KMS-11 (cell line): ENCODE results near the gene TCF12.

Experiments used
- H2AFZ ChIP-seq: fragments of 200-600 bp; sonication (generic); 2 replicates; pipeline ENCODE4 v1.6.1; 2016; ENCODE audit warnings: antibody characterized with exemption, mixed run types, low read depth
- H3K27ac ChIP-seq: fragments of 200-600 bp; sonication (generic); 2 replicates; pipeline ENCODE4 v1.6.1; 2016; ENCODE audit warnings: mild to moderate bottlenecking, mixed run types
- H3K27me3 ChIP-seq: fragments of 200-600 bp; sonication (generic); 2 replicates; pipeline ENCODE4 v1.6.1; 2017; ENCODE audit warnings: mild to moderate bottlenecking, low read depth, mixed run types, moderate library complexity; ENCODE audit not compliant: insufficient read depth
- H3K36me3 ChIP-seq: fragments of 200-600 bp; sonication (generic); 2 replicates; pipeline ENCODE4 v1.6.1; 2017; ENCODE audit warnings: mild to moderate bottlenecking, mixed run types; ENCODE audit not compliant: insufficient read depth
- H3K4me1 ChIP-seq: fragments of 200-600 bp; sonication (generic); 2 replicates; pipeline ENCODE4 v1.6.1; 2016; ENCODE audit warnings: mild to moderate bottlenecking, low read depth, mixed run types; ENCODE audit not compliant: poor library complexity, severe bottlenecking
- H3K4me2 ChIP-seq: fragments of 200-600 bp; sonication (generic); 2 replicates; pipeline ENCODE4 v1.7.0; 2016; ENCODE audit warnings: mild to moderate bottlenecking, mixed run types
- H3K4me3 ChIP-seq: fragments of 200-600 bp; sonication (generic); IDR thresholded peaks from 2 replicates; pipeline ENCODE4 v1.6.1; 2017; ENCODE audit warnings: low read depth, low read length, mixed read lengths; ENCODE audit not compliant: insufficient read depth
- H3K79me2 ChIP-seq: fragments of 200-600 bp; sonication (generic); 2 replicates; pipeline ENCODE4 v1.6.1; 2016; ENCODE audit warnings: low read depth, mixed run types; ENCODE audit not compliant: insufficient read depth
- H3K9ac ChIP-seq: fragments of 200-600 bp; sonication (generic); 2 replicates; pipeline ENCODE4 v1.6.1; 2016; ENCODE audit warnings: mild to moderate bottlenecking, mixed run types
- H4K20me1 ChIP-seq: fragments of 200-600 bp; sonication (generic); 2 replicates; pipeline ENCODE4 v1.6.1; 2016; ENCODE audit warnings: mild to moderate bottlenecking, mixed run types; ENCODE audit not compliant: insufficient read depth
- TF ChIP-seq, protein P1 (sequence below): fragments of 200-600 bp; sonication (generic); conservative IDR thresholded peaks from 2 replicates; pipeline ENCODE4 v1.6.1; 2017; ENCODE audit warnings: low read depth, mild to moderate bottlenecking, antibody characterized with exemption, low read length, moderate library complexity, mixed read lengths

TCF12 gene

DNA sequence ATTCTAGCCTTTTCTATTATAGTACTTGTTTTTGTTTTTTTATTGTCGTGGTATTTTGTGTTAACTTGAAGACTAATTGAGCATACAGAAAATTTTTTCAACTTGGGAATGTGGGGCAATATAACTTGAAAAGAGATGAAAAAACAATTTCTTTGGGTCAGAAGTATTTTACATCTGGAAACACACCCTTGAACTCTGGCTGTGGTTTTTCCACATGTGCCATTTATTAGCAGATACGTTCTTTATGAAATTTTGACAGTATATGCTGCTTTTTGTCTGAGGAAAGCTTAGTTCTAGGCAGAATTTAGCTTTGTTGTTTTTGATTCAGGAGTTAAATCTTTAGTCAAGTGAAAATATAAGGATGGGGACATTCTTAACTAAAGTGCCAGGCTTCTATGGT is 44.7 kb downstream of the TCF12 start:
- H3K9ac ChIP-seq = no peak overlapping the region
- H2AFZ ChIP-seq = no peak overlapping the region
- H3K79me2 ChIP-seq = peaks cover 31% of the 10 kb centered on the region; the same call in 1 of the 2 replicates
- H4K20me1 ChIP-seq = peaks cover 5% of the 10 kb centered on the region; the same call in 1 of the 2 replicates
- H3K4me1 ChIP-seq = peaks cover 32% of the 10 kb centered on the region
- TF ChIP-seq, protein P1, sequence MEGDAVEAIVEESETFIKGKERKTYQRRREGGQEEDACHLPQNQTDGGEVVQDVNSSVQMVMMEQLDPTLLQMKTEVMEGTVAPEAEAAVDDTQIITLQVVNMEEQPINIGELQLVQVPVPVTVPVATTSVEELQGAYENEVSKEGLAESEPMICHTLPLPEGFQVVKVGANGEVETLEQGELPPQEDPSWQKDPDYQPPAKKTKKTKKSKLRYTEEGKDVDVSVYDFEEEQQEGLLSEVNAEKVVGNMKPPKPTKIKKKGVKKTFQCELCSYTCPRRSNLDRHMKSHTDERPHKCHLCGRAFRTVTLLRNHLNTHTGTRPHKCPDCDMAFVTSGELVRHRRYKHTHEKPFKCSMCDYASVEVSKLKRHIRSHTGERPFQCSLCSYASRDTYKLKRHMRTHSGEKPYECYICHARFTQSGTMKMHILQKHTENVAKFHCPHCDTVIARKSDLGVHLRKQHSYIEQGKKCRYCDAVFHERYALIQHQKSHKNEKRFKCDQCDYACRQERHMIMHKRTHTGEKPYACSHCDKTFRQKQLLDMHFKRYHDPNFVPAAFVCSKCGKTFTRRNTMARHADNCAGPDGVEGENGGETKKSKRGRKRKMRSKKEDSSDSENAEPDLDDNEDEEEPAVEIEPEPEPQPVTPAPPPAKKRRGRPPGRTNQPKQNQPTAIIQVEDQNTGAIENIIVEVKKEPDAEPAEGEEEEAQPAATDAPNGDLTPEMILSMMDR = no peak
- H3K27me3 ChIP-seq = no peaks in the 10 kb centered on the region
- no peak overlapping the region for H3K27ac ChIP-seq
- H3K36me3 ChIP-seq = no peaks in the 10 kb centered on the region
- no peak overlapping the region for H3K4me2 ChIP-seq
- no peak overlapping the region for H3K4me3 ChIP-seq

DNA sequence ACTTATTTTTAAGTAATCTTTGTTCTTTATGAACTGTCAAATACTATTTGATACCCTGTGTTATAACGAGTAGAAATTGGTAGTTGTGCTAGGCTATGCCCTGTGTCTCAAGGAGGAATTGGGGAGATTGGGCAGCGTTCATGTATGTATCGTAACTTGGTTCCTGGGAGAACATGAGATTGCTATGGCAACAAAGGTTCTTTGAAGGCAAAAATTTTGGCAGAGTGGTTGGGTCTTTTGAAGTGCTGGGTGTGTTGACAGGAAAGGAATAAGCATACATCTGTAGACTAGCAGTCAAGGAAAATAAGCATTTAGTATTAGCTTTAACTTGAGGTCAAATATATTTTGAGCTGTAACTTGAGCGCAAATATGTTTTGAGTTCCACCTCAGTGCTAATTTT is 45.3 kb downstream of the TCF12 start:
- peaks cover 32% of the 10 kb centered on the region for H3K79me2 ChIP-seq
- H3K27ac ChIP-seq = no peak overlapping the region

DNA sequence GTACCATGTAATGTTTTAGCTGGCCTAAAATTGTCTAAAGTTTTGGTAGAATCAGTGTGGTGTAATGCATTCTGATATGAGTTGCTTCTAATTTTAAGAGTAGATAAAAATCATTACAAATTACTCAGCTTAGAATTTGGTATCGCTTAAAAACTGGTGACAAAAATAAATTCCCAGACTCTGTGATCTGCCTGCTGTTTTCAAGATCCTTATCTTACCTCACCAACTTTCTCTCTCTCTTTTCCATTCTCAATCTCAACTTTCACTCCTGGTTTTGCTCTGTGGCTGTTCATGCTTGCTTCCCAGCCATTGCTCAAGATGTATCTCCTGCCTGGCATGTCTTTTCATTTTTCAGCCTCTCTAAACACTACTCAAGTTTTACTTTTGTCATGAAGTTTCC is 45.7 kb downstream of the TCF12 start:
- H3K9ac ChIP-seq = no peak overlapping the region
- H3K79me2 ChIP-seq = peaks cover 27% of the 10 kb centered on the region
- no peak overlapping the region for H2AFZ ChIP-seq
- H3K27me3 ChIP-seq = no peaks in the 10 kb centered on the region
- H3K27ac ChIP-seq = no peak overlapping the region
- no peak overlapping the region for H3K4me3 ChIP-seq
- no peak overlapping the region for H3K4me2 ChIP-seq
- no peaks in the 10 kb centered on the region for H3K36me3 ChIP-seq
- TF ChIP-seq, protein P1 = no peak
- peaks cover 21% of the 10 kb centered on the region for H3K4me1 ChIP-seq
- H4K20me1 ChIP-seq = peaks cover 5% of the 10 kb centered on the region; the same call in 1 of the 2 replicates

More for the DNA sequence above, 45.3 kb downstream of the TCF12 start:
- TF ChIP-seq, protein P1 = no peak
- H3K36me3 ChIP-seq = no peaks in the 10 kb centered on the region
- H2AFZ ChIP-seq = no peak overlapping the region
- H3K4me1 ChIP-seq = peaks cover 26% of the 10 kb centered on the region
- peaks cover 5% of the 10 kb centered on the region; the same call in 1 of the 2 replicates for H4K20me1 ChIP-seq
- no peak overlapping the region for H3K9ac ChIP-seq
- H3K27me3 ChIP-seq = no peaks in the 10 kb centered on the region
- H3K4me3 ChIP-seq = no peak overlapping the region
- no peak overlapping the region for H3K4me2 ChIP-seq

DNA sequence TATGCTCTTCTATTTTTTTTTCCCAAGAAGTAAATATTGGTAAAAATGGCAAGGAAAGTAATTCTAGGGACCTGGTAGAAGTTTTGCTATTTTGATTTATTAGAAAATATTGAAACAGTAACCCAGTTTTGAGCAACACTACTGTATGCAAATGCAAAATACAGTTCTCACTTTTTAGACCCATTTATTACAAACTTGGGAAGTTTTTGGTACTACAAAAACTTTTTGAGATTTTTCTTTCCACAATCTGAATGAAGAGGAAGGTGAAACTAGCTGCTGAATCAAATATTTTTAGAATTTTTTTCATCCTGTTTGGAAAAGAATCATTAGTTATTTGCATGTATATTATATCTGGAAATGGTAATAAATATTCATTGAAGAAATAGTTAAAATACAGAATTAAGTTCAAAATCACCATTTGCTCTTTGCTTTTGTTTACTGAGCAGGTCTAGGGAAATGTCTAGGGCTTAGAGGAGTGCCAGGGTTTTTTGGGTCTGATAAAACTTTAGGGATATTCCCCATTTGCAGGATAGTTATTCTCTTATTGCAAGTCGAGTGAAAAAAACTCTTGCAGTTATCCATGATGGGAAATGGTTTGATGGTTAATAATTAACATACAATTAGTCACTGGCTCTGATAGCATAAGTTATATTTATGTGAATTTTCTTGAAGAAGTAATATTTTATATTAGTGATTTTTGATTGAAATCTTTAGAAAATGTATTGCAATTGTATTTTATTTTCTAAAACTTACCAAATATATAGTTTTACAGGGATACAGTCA is 47.0 kb downstream of the TCF12 start:
- Histone ChIP-seq H4K20me1 (peaks cover 5% of the 10 kb centered on the region; the same call in 1 of the 2 replicates), H3K4me2 (no peak overlapping the region), H3K36me3 (no peaks in the 10 kb centered on the region)

More for the DNA sequence above, 47.0 kb downstream of the TCF12 start:
- no peak overlapping the region for H3K4me3 ChIP-seq
- H2AFZ ChIP-seq = no peak overlapping the region
- no peak overlapping the region for H3K27ac ChIP-seq
- H3K4me1 ChIP-seq = peaks cover 12% of the 10 kb centered on the region
- no peak overlapping the region for H3K9ac ChIP-seq
- no peaks in the 10 kb centered on the region for H3K27me3 ChIP-seq
- TF ChIP-seq, protein P1 = no peak
- peaks cover 25% of the 10 kb centered on the region for H3K79me2 ChIP-seq
